CD4-positive, alpha-beta T cell treated with Interleukin-1 beta for 1 hour (primary cell): ENCODE results near the gene TARBP2.
"Not testable (repeated sequence)": the region's sequence is repeated elsewhere in the genome, so short reads cannot be mapped to it uniquely, and the experiment has no call there.

Experiments
- DNase-seq, 2 donors: peaks; one replicate each; pipeline ENCODE4 v3.0.0-alpha.2; 2020 to 2022

Gene TARBP2

GRCh38 chr12:53516758-53517455, 15.8 kb downstream of the TARBP2 start:
- DNase-seq: no peak

- DNase-seq: no peak
These were observed 17.3 kb downstream of the TARBP2 start for GRCh38 chr12:53518381-53518780.

- DNase-seq: no peak
These were observed 22.0 kb downstream of the TARBP2 start for GRCh38 chr12:53523131-53523530.

- DNase-seq: no peak
These were observed 23.4 kb downstream of the TARBP2 start for GRCh38 chr12:53524476-53524875.

GRCh38 chr12:53530061-53530460, 29.0 kb downstream of the TARBP2 start:
- no peak for DNase-seq

GRCh38 chr12:53530920-53531319, 29.8 kb downstream of the TARBP2 start:
- no peak for DNase-seq

GRCh38 chr12:53532021-53532420, 30.9 kb downstream of the TARBP2 start:
- DNase-seq: no peak

- DNase-seq: no peak
These were observed 31.7 kb downstream of the TARBP2 start for GRCh38 chr12:53532524-53533445.

GRCh38 chr12:53533471-53533870, 32.4 kb downstream of the TARBP2 start:
- no peak for DNase-seq

GRCh38 chr12:53536962-53537361, 35.9 kb downstream of the TARBP2 start:
- DNase-seq: no peak

GRCh38 chr12:53538209-53538689, 37.2 kb downstream of the TARBP2 start:
- no peak for DNase-seq

- DNase-seq: no peak
These were observed 38.4 kb downstream of the TARBP2 start for GRCh38 chr12:53539526-53539925.

- DNase-seq: peak; percentile 58 to 62
These were observed 42.5 kb downstream of the TARBP2 start for GRCh38 chr12:53543539-53543938.

- not testable (repeated sequence) for DNase-seq
These were observed 47.3 kb downstream of the TARBP2 start for GRCh38 chr12:53548354-53548753.

- DNase-seq: not testable (repeated sequence)
These were observed 49.0 kb downstream of the TARBP2 start for GRCh38 chr12:53550131-53550530.

- DNase-seq: no peak
These were observed 49.5 kb downstream of the TARBP2 start for GRCh38 chr12:53550595-53550994.

GRCh38 chr12:53551889-53552291, 50.8 kb downstream of the TARBP2 start:
- DNase-seq: no peak

- DNase-seq: no peak
These were observed 51.6 kb downstream of the TARBP2 start for GRCh38 chr12:53552361-53553327.
